ENCODE results near the gene WDFY4.

DNA sequence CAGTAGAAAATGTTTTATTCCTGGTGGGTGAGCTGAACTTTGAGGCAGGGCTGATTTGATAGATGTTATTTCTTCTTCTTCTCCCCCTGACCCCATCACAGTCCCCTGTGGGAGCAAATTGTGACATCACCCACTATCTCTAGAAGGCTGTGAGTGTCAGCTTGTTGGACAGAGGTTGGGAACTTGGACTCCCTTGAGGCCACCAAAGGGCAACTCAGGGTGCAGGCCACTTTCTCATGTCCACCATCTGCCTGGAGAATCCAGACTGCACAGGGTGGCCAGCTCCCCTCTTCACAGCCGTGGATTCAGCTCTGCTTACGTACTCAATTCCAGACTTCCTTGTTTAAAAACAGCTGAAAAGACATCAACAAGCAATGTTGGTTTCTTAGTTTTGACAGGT lies 151.9 kb downstream of the WDFY4 start:
- TF ChIP-seq CHD2 (IDR thresholded peaks at IDR 0.05; ENCODE audit: low read depth, low read length) (no peak), DMBX1 (CRISPR knock-in tag; IDR thresholded peaks at IDR 0.05; ENCODE audit: borderline replicate concordance) (no peak), ZNF384 (IDR thresholded peaks at IDR 0.05; ENCODE audit: low read depth, low read length) (no peak)
- TF ChIP-seq, protein P1, sequence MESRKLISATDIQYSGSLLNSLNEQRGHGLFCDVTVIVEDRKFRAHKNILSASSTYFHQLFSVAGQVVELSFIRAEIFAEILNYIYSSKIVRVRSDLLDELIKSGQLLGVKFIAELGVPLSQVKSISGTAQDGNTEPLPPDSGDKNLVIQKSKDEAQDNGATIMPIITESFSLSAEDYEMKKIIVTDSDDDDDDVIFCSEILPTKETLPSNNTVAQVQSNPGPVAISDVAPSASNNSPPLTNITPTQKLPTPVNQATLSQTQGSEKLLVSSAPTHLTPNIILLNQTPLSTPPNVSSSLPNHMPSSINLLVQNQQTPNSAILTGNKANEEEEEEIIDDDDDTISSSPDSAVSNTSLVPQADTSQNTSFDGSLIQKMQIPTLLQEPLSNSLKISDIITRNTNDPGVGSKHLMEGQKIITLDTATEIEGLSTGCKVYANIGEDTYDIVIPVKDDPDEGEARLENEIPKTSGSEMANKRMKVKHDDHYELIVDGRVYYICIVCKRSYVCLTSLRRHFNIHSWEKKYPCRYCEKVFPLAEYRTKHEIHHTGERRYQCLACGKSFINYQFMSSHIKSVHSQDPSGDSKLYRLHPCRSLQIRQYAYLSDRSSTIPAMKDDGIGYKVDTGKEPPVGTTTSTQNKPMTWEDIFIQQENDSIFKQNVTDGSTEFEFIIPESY (CRISPR knock-in tag; IDR thresholded peaks at IDR 0.05), result no peak
